Mesothelial cell of epicardium (in vitro differentiated cells): Measurements from ENCODE around the gene MRPL4. TPM values are rescaled to one million over a fixed set of nuclear protein-coding genes. Genes with fewer than 3 reads are reported as not detected.

Source experiments
- DNase-seq, 2 experiments: peaks; one replicate each; pipeline ENCODE4 v3.0.0; 2021; ENCODE audit warnings: low spot score in 2 of 2; ENCODE audit not compliant: unreplicated experiment in 2 of 2
- H3K27ac Mint-ChIP-seq: 2 replicates; pipeline ENCODE4 v1.8.0; 2021; ENCODE audit warnings: mixed read lengths
- H3K27me3 Mint-ChIP-seq: 2 replicates; pipeline ENCODE4 v1.8.0; 2021; ENCODE audit warnings: low read depth, mixed read lengths
- H3K36me3 Mint-ChIP-seq: 2 replicates; pipeline ENCODE4 v1.8.0; 2021; ENCODE audit warnings: mixed read lengths
- H3K4me1 Mint-ChIP-seq: 2 replicates; pipeline ENCODE4 v1.8.0; 2021; ENCODE audit warnings: mixed read lengths
- H3K4me3 Mint-ChIP-seq: 2 replicates; pipeline ENCODE4 v1.8.0; 2021; ENCODE audit warnings: mild to moderate bottlenecking, moderate library complexity, mixed read lengths
- H3K9me3 Mint-ChIP-seq: 2 replicates; pipeline ENCODE4 v1.8.0; 2021; ENCODE audit warnings: mixed read lengths
- total RNA-seq: library from RNA; stranded (reverse); gene quantifications from 3 replicates; pipeline ENCODE4 v1.2.1, GENCODE V29; 2021
- TF ChIP-seq, protein P1 (sequence below): fragments of 200-600 bp; sonication (generic); IDR thresholded peaks from one replicate; pipeline ENCODE4 v1.5.0; 2021; ENCODE audit warnings: antibody characterized with exemption; ENCODE audit not compliant: unreplicated experiment

MRPL4 gene
- 54.1 to 57.4 TPM (median 54.4 TPM) in 3 replicates for total RNA-seq

DNA sequence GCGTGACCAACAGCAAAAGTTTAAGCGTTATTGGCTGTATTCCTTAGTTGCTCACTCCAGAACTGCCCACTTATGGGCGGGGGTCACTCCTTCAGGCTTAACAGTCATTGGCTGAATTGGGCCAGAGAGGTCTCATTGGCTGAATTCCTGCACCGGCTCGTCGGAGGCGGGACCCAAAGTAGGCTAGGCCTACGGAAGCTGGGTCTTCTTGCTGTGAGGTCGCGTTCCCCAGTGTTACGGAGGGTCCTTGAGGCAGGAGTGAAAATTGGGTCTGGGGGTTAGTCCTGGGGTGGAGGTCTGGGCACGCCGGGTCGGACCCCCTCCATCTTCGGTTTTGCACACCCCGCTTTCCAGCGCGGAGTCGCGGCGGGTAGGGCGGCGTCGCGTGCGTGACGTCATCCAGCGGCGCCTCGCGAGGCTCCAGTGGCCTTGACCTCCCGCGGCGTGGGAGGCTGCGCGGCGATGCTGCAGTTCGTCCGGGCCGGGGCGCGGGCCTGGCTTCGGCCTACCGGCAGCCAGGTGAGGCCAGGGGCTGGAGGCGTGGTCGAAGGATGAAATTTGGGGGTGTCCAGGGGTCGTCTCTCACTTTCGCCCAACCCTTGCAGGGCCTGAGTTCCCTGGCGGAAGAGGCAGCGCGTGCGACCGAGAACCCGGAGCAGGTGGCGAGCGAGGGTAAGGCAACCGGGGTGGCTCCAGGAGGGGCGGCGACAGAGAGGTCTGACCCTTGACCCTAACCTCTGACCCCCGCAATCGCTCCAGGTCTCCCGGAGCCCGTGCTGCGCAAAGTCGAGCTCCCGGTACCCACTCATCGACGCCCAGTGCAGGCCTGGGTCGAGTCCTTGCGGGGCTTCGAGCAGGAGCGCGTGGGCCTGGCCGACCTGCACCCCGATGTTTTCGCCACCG, at the start of gene MRPL4:
TSS of gene MRPL4 (plus strand) at position 423 of the 903 bp plus-strand sequence. CDS start at position 463, 40 bp downstream.
- peak; percentile 90 to 91 for DNase-seq
- Mint-ChIP-seq H3K36me3 (peaks cover 11% of the 10 kb centered on the region), H3K4me1 (peaks cover 10% of the 10 kb centered on the region), H3K27me3 (no peaks in the 10 kb centered on the region), H3K4me3 (peak within 1 kb of the TSS; percentile 99), H3K9me3 (no peaks in the 10 kb centered on the region), H3K27ac (peak within 1 kb of the TSS; percentile 98)
- TF ChIP-seq, protein P1, sequence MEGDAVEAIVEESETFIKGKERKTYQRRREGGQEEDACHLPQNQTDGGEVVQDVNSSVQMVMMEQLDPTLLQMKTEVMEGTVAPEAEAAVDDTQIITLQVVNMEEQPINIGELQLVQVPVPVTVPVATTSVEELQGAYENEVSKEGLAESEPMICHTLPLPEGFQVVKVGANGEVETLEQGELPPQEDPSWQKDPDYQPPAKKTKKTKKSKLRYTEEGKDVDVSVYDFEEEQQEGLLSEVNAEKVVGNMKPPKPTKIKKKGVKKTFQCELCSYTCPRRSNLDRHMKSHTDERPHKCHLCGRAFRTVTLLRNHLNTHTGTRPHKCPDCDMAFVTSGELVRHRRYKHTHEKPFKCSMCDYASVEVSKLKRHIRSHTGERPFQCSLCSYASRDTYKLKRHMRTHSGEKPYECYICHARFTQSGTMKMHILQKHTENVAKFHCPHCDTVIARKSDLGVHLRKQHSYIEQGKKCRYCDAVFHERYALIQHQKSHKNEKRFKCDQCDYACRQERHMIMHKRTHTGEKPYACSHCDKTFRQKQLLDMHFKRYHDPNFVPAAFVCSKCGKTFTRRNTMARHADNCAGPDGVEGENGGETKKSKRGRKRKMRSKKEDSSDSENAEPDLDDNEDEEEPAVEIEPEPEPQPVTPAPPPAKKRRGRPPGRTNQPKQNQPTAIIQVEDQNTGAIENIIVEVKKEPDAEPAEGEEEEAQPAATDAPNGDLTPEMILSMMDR = no peak

DNA sequence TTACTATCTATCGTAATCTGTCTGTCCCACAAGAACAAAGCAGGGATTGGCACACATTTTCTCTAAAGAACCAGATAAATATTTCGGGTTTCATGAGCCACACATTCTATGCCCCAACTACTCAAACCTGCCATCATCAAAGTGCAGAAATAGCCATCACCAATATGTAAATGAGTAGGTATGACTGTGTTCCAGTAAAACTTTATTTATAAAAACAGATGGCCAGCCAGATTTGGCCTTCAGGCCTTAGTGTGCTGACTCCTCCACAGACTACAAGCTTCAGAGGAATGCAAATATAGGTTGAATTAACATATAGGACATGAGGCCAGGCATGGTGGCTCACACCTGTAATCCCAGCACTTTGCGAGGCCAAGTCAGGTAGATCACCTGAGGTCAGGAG, 48.3 kb upstream of the MRPL4 start:
- TF ChIP-seq, protein P1 = no peak
- Mint-ChIP-seq H3K4me3 (no peak overlapping the region), H3K27ac (no peak overlapping the region), H3K36me3 (no peaks in the 10 kb centered on the region), H3K27me3 (no peaks in the 10 kb centered on the region), H3K9me3 (peaks cover 5% of the 10 kb centered on the region), H3K4me1 (peaks cover 8% of the 10 kb centered on the region)
- no peak for DNase-seq

DNA sequence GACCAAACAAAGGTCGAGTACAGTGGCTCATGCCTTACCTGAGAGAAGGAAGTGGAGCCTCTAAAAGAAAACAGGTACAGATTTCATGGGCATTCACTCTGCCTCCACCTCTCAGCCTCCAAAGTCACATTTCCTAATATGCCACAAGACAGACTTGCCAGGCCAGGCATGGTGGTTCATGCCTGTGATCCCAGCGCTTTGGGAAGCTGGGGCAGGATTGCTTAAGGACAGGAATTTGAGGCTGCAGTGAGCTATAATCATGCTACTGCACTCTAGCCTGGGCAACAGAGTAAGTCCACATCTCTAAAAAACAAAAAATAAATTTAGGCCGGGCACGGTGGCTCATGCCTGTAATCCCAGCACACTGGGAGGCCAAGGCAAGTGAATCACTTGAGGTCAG, 46.4 kb upstream of the MRPL4 start:
- no peak overlapping the region for H3K27ac Mint-ChIP-seq
- no peak for DNase-seq
- TF ChIP-seq, protein P1 = no peak
- peaks cover 8% of the 10 kb centered on the region for H3K4me1 Mint-ChIP-seq
- H3K4me3 Mint-ChIP-seq = no peak overlapping the region
- H3K36me3 Mint-ChIP-seq = no peaks in the 10 kb centered on the region
- no peaks in the 10 kb centered on the region for H3K27me3 Mint-ChIP-seq
- H3K9me3 Mint-ChIP-seq = peaks cover 5% of the 10 kb centered on the region

DNA sequence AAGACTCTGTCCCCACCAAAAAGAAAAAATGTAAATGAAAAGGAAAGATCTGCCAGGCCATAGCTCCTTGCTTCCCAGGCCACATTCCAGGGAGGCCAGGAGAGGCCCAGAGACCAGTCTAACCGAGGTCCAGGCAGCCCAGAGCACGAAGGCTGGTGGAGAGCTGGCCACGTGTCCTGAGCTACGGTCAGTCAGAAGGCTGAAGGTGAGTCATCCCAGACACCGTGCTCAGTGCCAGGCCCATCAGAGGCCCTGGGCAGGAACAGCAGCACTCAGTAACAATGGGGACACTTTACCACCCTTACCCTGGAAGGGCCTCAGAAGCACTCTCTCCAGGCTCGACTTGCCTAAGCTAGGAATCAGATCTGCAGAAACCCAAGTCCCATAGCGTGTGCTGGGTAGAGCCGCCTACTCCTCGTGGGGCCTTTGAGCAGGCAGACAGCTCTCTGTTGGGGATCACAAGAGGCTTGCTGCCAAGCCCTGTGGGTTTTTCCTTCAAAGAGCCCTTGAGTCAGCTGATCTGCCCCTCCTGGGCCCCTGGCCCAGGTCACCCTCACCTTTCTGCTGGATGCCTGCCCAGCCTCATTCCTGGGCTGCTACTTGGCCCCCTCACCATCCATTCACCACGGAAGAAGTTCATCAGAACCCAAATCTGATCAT, 45.7 kb upstream of the MRPL4 start:
- H3K36me3 Mint-ChIP-seq = no peaks in the 10 kb centered on the region
- peaks cover 8% of the 10 kb centered on the region for H3K4me1 Mint-ChIP-seq
- no peaks in the 10 kb centered on the region for H3K27me3 Mint-ChIP-seq
- peaks cover 5% of the 10 kb centered on the region for H3K9me3 Mint-ChIP-seq
- H3K4me3 Mint-ChIP-seq = no peak overlapping the region
- H3K27ac Mint-ChIP-seq = no peak overlapping the region
- no peak for DNase-seq
- TF ChIP-seq, protein P1 = no peak

DNA sequence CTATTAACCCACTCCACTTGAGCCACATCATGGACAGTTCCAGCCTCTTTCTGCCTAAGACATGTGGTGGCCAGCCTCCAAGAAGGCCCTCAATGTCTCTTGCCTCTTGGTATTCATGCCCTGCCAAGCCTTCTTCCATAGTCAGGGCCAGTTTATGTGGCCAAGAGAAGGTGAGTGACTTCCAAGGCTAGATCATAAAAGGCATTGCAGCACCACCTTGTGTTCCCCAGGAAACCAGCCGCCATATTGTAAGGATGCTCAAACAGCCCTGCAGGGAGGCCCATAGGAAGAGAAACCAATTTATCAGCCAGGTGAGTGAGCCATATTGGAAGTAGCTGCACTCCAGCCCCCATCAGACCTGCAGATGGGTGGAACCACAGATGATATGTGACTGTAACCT, 45.0 kb upstream of the MRPL4 start:
- H3K27me3 Mint-ChIP-seq = no peaks in the 10 kb centered on the region
- no peak overlapping the region for H3K27ac Mint-ChIP-seq
- TF ChIP-seq, protein P1 = no peak
- no peaks in the 10 kb centered on the region for H3K36me3 Mint-ChIP-seq
- no peak for DNase-seq
- H3K4me3 Mint-ChIP-seq = no peak overlapping the region
- H3K9me3 Mint-ChIP-seq = peaks cover 5% of the 10 kb centered on the region
- H3K4me1 Mint-ChIP-seq = peaks cover 8% of the 10 kb centered on the region
